ENCODE data around the gene SCYL3.
"Not testable (repeated sequence)": the region's sequence is repeated elsewhere in the genome, so short reads cannot be mapped to it uniquely, and the experiment has no call there.

SCYL3 gene

DNA sequence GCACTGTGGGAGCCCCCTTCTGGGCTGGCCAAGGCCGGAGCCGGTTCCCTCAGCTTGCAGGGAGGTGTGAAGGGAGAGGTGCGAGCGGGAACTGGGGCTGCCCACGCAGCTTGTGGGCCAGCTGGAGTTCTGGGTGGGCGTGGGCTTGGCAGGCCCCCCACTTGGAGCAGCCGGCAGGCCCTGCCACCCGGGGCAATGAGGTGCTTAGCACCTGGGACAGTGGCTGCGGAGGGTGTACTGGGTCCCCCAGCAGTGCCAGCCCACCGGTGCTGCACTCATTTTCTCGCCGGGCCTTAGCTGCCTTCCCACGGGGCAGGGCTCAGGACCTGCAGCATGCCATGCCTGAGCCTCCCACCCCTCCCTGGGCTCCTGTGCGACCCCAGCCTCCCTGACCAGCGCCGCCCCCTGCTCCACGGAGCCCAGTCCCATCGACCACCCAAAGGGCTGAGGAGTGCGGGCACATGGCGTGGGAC, 11.6 kb downstream of the SCYL3 start:
- Histone ChIP-seq H3K36me3 (ENCODE audit: insufficient read depth, low read depth, low read length) (peaks cover 23% of the 10 kb centered on the region), H3K27ac (ENCODE audit: low read length) (no peak overlapping the region), H3K9me3 (ENCODE audit: insufficient read depth, low read depth, low read length) (no peaks in the 10 kb centered on the region)

DNA sequence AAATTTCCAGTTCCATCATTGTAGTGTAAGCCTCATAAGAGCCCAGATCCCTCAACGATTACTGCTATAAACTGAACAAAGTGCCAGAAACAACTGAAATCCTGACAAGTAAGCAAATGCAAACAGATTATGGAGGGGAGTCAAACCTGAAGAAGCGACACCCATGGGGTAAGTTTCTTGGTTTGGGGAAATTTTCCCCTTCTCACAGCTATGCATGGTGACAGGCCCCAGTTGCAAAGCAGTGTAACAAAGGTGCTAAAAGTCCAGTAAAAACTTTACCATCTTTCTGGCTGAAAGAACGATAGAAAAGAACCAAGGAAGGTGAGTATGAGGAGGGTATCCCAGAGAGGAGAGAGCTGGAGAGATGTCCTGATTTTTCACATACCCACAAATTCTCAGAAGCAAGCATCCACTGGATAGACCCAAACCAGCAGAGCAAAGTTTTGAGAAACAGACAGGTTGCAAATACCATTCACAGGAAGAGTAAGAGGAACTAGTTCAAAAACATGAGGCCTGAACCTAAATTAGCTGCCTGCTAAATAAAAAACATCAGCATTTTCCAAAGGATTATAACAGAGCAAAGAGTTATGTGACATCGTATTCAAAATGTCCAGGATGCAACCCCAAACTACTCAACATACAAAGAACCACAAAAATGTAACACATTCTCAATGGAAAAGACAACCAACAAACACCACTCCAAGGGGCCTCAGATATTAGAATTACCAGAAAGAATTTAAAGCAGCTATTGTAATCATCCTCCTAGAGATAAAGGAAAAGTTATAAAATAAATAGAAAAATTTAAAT, 14.5 kb downstream of the SCYL3 start:
- Histone ChIP-seq H3K27me3 (ENCODE audit: insufficient read depth, low read length) (no peaks in the 10 kb centered on the region), H3K27ac (ENCODE audit: low read length) (no peak overlapping the region), H3K9ac (ENCODE audit: low read depth, low read length) (no peak overlapping the region), H3K9me3 (ENCODE audit: insufficient read depth, low read depth, low read length) (no peaks in the 10 kb centered on the region), H3K4me1 (ENCODE audit: insufficient read depth, low read length) (no peaks in the 10 kb centered on the region), H3K4me3 (ENCODE audit: low read length) (no peak overlapping the region), H3K36me3 (ENCODE audit: insufficient read depth, low read depth, low read length) (peaks cover 24% of the 10 kb centered on the region)

More for the DNA sequence above, 11.6 kb downstream of the SCYL3 start:
- Histone ChIP-seq H3K4me3 (ENCODE audit: low read length) (no peak overlapping the region), H3K4me1 (ENCODE audit: insufficient read depth, low read length) (no peaks in the 10 kb centered on the region), H3K27me3 (ENCODE audit: insufficient read depth, low read length) (no peaks in the 10 kb centered on the region), H3K9ac (ENCODE audit: low read depth, low read length) (no peak overlapping the region)

DNA sequence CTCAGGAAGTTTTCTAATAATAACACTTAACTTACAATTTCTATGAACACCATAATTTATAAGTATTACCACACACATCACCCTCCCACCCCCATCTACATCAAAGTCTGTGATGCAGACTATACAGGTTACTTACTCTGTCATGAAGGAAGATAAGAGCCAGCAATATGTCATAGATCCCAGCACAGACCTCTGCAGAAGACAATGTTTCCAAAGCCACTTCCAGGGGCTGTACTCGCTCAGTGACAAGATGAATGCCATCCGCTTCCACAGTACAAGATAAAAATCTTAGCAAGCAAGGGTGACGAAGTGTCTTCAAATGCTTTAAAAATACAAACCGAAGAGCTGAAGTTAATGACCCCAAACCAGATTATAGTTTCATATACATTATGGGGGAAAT, 15.2 kb downstream of the SCYL3 start:
- Histone ChIP-seq H3K4me1 (ENCODE audit: insufficient read depth, low read length) (no peaks in the 10 kb centered on the region), H3K9ac (ENCODE audit: low read depth, low read length) (no peak overlapping the region), H3K27ac (ENCODE audit: low read length) (no peak overlapping the region), H3K9me3 (ENCODE audit: insufficient read depth, low read depth, low read length) (no peaks in the 10 kb centered on the region), H3K27me3 (ENCODE audit: insufficient read depth, low read length) (no peaks in the 10 kb centered on the region), H3K36me3 (ENCODE audit: insufficient read depth, low read depth, low read length) (peaks cover 31% of the 10 kb centered on the region), H3K4me3 (ENCODE audit: low read length) (no peak overlapping the region)

DNA sequence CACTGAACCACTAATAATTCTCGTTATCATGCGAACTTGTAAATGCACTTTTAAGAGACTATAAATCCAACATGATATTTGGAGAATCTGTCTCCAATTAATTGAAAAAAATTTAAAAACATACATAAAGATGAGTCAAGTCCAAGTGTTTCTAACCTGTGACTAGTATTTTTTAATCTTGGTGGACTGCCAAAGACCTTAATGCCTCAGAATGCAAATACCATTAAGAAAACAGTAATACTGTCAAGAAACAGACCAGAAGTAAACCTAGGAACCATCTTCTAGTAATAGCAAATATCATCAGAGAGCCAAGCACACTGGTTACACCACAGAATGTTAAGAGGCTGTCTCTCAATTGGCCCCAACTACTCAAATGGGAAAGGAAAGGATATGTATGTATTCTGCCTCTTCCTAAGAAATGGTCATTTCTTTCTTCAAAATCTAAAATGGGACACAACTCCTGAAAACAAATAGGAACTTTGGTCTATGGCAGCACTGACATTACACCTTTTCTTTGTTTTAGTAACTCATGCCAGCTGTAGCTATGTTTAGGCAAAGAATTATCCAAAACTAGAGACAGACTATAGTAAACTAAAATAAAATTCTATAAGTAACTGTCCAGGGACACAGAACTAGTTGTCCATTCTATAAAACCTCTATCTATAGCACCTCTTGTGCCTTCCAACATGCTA, 15.8 kb downstream of the SCYL3 start:
- peaks cover under 1% of the 10 kb centered on the region for H3K9me3 ChIP-seq (ENCODE audit: insufficient read depth, low read depth, low read length)
- H3K27ac ChIP-seq (ENCODE audit: low read length) = no peak overlapping the region
- H3K4me3 ChIP-seq (ENCODE audit: low read length) = no peak overlapping the region
- H3K9ac ChIP-seq (ENCODE audit: low read depth, low read length) = no peak overlapping the region
- no peaks in the 10 kb centered on the region for H3K4me1 ChIP-seq (ENCODE audit: insufficient read depth, low read length)
- no peaks in the 10 kb centered on the region for H3K27me3 ChIP-seq (ENCODE audit: insufficient read depth, low read length)
- H3K36me3 ChIP-seq (ENCODE audit: insufficient read depth, low read depth, low read length) = peaks cover 37% of the 10 kb centered on the region

DNA sequence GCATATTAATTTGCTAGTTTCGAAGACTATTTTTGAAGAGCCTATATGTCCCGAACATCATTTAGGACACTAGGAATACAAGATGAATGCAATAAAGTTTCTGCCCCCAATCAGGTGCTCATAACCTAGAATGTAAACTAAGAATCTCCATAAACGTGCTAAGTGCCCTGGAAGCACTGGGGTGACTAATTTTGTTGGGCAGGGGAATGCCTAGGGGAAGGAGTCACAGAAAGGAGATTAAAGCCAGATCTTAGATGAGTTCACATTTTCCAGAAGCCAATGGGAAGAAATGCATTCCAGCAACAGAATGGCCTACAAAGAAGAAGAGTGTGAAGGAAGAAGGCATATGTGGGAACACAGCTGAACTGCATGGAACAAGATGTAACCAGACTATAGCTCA, 19.5 kb downstream of the SCYL3 start:
- no peaks in the 10 kb centered on the region for H3K27me3 ChIP-seq (ENCODE audit: insufficient read depth, low read length)
- no peak overlapping the region for H3K9ac ChIP-seq (ENCODE audit: low read depth, low read length)
- H3K27ac ChIP-seq (ENCODE audit: low read length) = no peak overlapping the region
- no peak overlapping the region for H3K4me3 ChIP-seq (ENCODE audit: low read length)
- no peaks in the 10 kb centered on the region for H3K4me1 ChIP-seq (ENCODE audit: insufficient read depth, low read length)
- peaks cover 71% of the 10 kb centered on the region for H3K36me3 ChIP-seq (ENCODE audit: insufficient read depth, low read depth, low read length)
- peaks cover 10% of the 10 kb centered on the region for H3K9me3 ChIP-seq (ENCODE audit: insufficient read depth, low read depth, low read length)

DNA sequence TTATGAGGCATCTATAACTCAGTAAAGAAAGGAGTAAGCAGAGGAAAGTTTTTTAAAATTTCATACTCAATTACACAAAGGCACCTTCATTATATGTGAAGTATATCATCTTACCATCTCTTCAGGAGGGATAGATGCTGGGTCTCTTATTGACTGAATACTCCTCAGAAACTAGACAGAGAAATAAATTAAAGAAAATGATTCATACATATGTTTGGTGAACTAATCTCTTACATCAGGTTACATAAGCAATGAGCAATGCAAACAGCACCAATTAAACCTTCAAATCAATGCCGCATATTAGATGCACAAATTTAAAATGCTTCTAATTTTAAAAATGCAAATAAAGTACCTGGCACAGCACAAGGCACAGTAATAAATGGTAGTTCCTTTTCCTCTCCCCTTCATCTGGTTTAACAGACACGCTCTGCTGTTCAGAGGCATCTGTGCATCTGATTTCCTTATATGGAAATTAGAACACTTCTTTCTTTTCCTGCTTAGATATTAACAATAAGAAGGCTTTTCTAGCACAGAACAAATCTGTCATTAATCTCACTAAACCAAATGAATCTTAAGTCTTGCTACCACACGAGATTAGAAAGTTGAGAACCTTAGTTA, 20.0 kb downstream of the SCYL3 start:
- Histone ChIP-seq H3K9me3 (ENCODE audit: insufficient read depth, low read depth, low read length) (peaks cover 10% of the 10 kb centered on the region), H3K27ac (ENCODE audit: low read length) (no peak overlapping the region), H3K4me3 (ENCODE audit: low read length) (no peak overlapping the region), H3K36me3 (ENCODE audit: insufficient read depth, low read depth, low read length) (peaks cover 77% of the 10 kb centered on the region), H3K9ac (ENCODE audit: low read depth, low read length) (no peak overlapping the region), H3K27me3 (ENCODE audit: insufficient read depth, low read length) (no peaks in the 10 kb centered on the region), H3K4me1 (ENCODE audit: insufficient read depth, low read length) (no peaks in the 10 kb centered on the region)

DNA sequence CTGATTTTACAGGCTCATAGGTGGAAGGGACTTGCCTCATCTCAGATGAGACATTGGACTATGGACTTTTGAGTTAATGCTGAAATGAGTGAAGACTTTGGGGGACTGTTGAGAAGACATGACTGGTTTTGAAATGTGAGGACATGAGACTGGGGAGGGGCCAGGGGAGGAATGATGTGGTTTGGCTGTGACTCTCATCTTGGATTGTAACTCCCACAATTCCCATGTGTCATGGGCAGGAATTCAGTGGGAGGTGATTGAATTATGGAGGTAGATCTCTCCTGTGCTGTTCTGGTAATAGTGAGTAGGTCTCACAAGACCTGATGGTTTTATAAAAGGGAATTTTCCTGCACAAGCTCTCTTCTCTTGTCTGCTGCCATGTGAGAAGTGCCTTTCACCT, 20.8 kb downstream of the SCYL3 start:
- Histone ChIP-seq H3K27ac (ENCODE audit: low read length) (no peak overlapping the region), H3K4me3 (ENCODE audit: low read length) (no peak overlapping the region), H3K9ac (ENCODE audit: low read depth, low read length) (no peak overlapping the region), H3K27me3 (ENCODE audit: insufficient read depth, low read length) (no peaks in the 10 kb centered on the region), H3K36me3 (ENCODE audit: insufficient read depth, low read depth, low read length) (peaks cover 84% of the 10 kb centered on the region), H3K9me3 (ENCODE audit: insufficient read depth, low read depth, low read length) (peaks cover 10% of the 10 kb centered on the region), H3K4me1 (ENCODE audit: insufficient read depth, low read length) (no peaks in the 10 kb centered on the region)

DNA sequence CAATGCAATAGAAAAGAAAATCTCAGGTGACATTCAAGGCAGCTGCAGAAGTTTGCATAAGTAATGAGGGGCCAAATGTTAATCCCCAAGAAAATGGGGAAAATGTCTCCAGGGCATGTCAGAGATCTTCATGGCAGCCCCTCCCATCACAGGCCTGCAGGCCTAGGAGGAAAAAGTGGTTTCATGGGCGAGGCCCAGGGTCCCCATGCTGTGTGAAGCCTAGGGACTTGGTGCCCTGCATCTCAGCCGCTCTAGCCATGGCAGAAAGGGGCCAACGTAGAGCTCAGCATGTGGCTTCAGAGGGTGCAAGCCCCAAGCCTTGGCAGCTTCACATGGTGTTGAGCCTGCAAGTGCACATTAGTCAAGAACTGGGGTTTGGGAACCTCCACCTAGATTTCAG, 21.7 kb downstream of the SCYL3 start:
- H3K27me3 ChIP-seq (ENCODE audit: insufficient read depth, low read length); H3K4me3 ChIP-seq (ENCODE audit: low read length); H3K9me3 ChIP-seq (ENCODE audit: insufficient read depth, low read depth, low read length); H3K4me1 ChIP-seq (ENCODE audit: insufficient read depth, low read length); H3K9ac ChIP-seq (ENCODE audit: low read depth, low read length); H3K27ac ChIP-seq (ENCODE audit: low read length): not testable (repeated sequence)
- peaks cover 89% of the 10 kb centered on the region for H3K36me3 ChIP-seq (ENCODE audit: insufficient read depth, low read depth, low read length)

DNA sequence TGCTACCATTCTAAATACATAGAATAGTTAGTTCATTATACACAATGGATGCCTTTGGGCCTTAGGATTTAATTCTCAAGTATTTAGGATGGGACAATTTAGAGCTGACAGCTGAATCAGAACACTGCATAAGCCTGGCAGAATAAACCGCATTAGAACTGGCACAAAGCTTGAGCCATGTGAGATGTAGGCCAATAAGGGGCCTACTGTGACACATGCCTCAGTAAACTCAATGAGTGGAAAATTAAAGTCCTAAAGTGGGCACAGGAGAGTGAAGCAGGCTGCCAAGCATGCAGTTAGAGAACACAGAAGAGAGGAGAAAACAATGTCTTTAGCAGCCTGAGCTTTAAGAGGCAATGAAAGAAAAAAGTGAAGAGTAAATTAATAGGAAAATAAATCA, 24.3 kb downstream of the SCYL3 start:
- H3K27me3 ChIP-seq (ENCODE audit: insufficient read depth, low read length) = no peaks in the 10 kb centered on the region
- H3K9ac ChIP-seq (ENCODE audit: low read depth, low read length) = no peak overlapping the region
- no peak overlapping the region for H3K4me3 ChIP-seq (ENCODE audit: low read length)
- no peaks in the 10 kb centered on the region for H3K4me1 ChIP-seq (ENCODE audit: insufficient read depth, low read length)
- no peak overlapping the region for H3K27ac ChIP-seq (ENCODE audit: low read length)
- H3K9me3 ChIP-seq (ENCODE audit: insufficient read depth, low read depth, low read length) = peaks cover 10% of the 10 kb centered on the region
- H3K36me3 ChIP-seq (ENCODE audit: insufficient read depth, low read depth, low read length) = peaks cover 92% of the 10 kb centered on the region

DNA sequence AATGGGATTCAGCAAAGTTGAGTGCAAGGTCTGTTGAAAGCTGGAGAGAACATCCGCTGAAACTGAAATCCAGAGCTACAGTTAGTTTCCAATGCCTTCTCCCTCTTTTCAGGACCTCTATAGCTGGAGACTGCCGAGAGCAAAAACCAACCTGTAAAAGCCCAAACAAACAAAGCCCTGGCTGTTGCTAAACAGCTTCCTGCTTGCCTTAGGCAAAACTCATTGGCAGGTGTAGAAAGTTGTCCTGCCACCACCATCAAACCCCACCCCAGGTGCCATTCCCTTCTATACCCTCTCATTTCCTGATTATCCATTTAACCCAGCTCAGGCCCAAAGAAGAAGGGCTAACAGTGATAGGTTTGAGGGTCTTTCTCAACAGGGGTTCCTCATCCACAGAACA, 24.7 kb downstream of the SCYL3 start:
- no peak overlapping the region for H3K27ac ChIP-seq (ENCODE audit: low read length)
- peaks cover 10% of the 10 kb centered on the region for H3K9me3 ChIP-seq (ENCODE audit: insufficient read depth, low read depth, low read length)
- no peak overlapping the region for H3K4me3 ChIP-seq (ENCODE audit: low read length)
- no peaks in the 10 kb centered on the region for H3K4me1 ChIP-seq (ENCODE audit: insufficient read depth, low read length)
- no peaks in the 10 kb centered on the region for H3K27me3 ChIP-seq (ENCODE audit: insufficient read depth, low read length)
- H3K36me3 ChIP-seq (ENCODE audit: insufficient read depth, low read depth, low read length) = peaks cover 92% of the 10 kb centered on the region
- no peak overlapping the region for H3K9ac ChIP-seq (ENCODE audit: low read depth, low read length)

DNA sequence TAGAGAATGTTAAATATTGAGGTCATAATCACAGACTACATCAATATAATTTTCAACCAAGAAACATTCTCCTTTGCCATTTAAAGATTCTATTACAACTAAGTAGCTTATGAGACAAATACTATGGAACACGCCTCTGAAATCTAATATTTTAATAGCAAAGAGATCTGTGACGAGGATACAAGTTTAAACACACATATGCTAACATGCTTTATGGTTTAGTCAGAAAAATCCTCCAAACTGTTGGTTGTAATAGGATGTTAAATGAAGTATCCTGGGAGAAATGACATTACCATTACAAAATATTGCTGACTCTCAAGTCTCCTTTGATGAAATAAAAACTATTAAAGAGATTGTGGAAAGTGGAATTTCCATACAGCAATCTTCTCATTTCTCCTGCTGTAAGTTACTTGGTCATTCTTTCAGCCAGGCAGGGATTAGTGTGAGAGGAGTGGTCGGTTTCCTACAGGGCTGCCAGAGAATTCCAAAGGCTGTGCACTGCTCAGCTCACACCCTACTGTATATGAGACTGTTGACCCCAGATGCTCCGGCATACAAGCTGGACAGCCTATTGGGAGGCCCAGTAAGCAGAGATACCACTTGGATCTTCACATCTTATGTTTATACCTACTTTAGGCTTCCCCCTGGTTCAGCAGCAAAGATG, 26.6 kb downstream of the SCYL3 start:
- Histone ChIP-seq H3K27ac (ENCODE audit: low read length) (no peak overlapping the region), H3K4me3 (ENCODE audit: low read length) (no peak overlapping the region), H3K9ac (ENCODE audit: low read depth, low read length) (no peak overlapping the region), H3K4me1 (ENCODE audit: insufficient read depth, low read length) (no peaks in the 10 kb centered on the region), H3K9me3 (ENCODE audit: insufficient read depth, low read depth, low read length) (peaks cover 2% of the 10 kb centered on the region), H3K27me3 (ENCODE audit: insufficient read depth, low read length) (no peaks in the 10 kb centered on the region), H3K36me3 (ENCODE audit: insufficient read depth, low read depth, low read length) (peaks cover 90% of the 10 kb centered on the region)
